ENCODE measurements around the gene PCYOX1L.

The PCYOX1L gene

GRCh38 chr5:149326611-149327010 is 31.2 kb upstream of the PCYOX1L start:
- peaks cover 9% of the 10 kb centered on the region for H3K36me3 Mint-ChIP-seq (ENCODE audit: low read depth)
- no peak overlapping the region for H3K27ac Mint-ChIP-seq
- no peak for TF ChIP-seq CTCF (IDR thresholded peaks at IDR 0.05)
- no peak overlapping the region for H3K4me3 Mint-ChIP-seq
- peaks cover 27% of the 10 kb centered on the region for H3K4me1 Mint-ChIP-seq
- DNase-seq = no peak
- no peaks in the 10 kb centered on the region for H3K9me3 Mint-ChIP-seq
- peaks cover 2% of the 10 kb centered on the region for H3K27me3 Mint-ChIP-seq (ENCODE audit: low read depth, poor library complexity)

- peaks cover 9% of the 10 kb centered on the region for H3K36me3 Mint-ChIP-seq (ENCODE audit: low read depth)
- no peak for TF ChIP-seq CTCF (IDR thresholded peaks at IDR 0.05)
- H3K27ac Mint-ChIP-seq = no peak overlapping the region
- H3K27me3 Mint-ChIP-seq (ENCODE audit: low read depth, poor library complexity) = peaks cover 8% of the 10 kb centered on the region
- peaks cover 15% of the 10 kb centered on the region for H3K4me1 Mint-ChIP-seq
- H3K9me3 Mint-ChIP-seq = no peaks in the 10 kb centered on the region
- DNase-seq = no peak
- H3K4me3 Mint-ChIP-seq = no peak overlapping the region
Measured at GRCh38 chr5:149328177-149328576, 29.7 kb upstream of the PCYOX1L start.

- Mint-ChIP-seq H3K4me3 (no peak overlapping the region), H3K36me3 (ENCODE audit: low read depth) (no peaks in the 10 kb centered on the region), H3K4me1 (peaks cover 8% of the 10 kb centered on the region), H3K27me3 (ENCODE audit: low read depth, poor library complexity) (peaks cover 5% of the 10 kb centered on the region), H3K9me3 (no peaks in the 10 kb centered on the region), H3K27ac (no peak overlapping the region)
- no peak for TF ChIP-seq CTCF (IDR thresholded peaks at IDR 0.05)
- DNase-seq = no peak
Measured at GRCh38 chr5:149333711-149334443, 24.0 kb upstream of the PCYOX1L start.

GRCh38 chr5:149337736-149338135 is 20.1 kb upstream of the PCYOX1L start:
- Mint-ChIP-seq H3K4me1 (peaks cover 8% of the 10 kb centered on the region), H3K27ac (no peak overlapping the region), H3K27me3 (ENCODE audit: low read depth, poor library complexity) (peaks cover under 1% of the 10 kb centered on the region), H3K36me3 (ENCODE audit: low read depth) (no peaks in the 10 kb centered on the region), H3K9me3 (no peaks in the 10 kb centered on the region), H3K4me3 (no peak overlapping the region)
- TF ChIP-seq CTCF (IDR thresholded peaks at IDR 0.05) = no peak
- DNase-seq = no peak

- H3K27ac Mint-ChIP-seq = no peak overlapping the region
Measured at GRCh38 chr5:149338364-149338763, 19.5 kb upstream of the PCYOX1L start.

More at GRCh38 chr5:149338364-149338763, 19.5 kb upstream of the PCYOX1L start:
- no peak for DNase-seq
- no peak for TF ChIP-seq CTCF (IDR thresholded peaks at IDR 0.05)
- Mint-ChIP-seq H3K4me3 (no peak overlapping the region), H3K27me3 (ENCODE audit: low read depth, poor library complexity) (no peaks in the 10 kb centered on the region), H3K9me3 (no peaks in the 10 kb centered on the region), H3K36me3 (ENCODE audit: low read depth) (no peaks in the 10 kb centered on the region), H3K4me1 (peaks cover 8% of the 10 kb centered on the region)
